NB4 (cell line): ENCODE data around the gene PNPLA7.

ENCODE experiments used
- POLR2A ChIP-seq: IDR thresholded peaks from 2 replicates; pipeline ENCODE4 v1.6.1; 2011; ENCODE audit warnings: mild to moderate bottlenecking; ENCODE audit not compliant: insufficient read length; ENCODE audit errors: extremely low read depth
- TF ChIP-seq, protein P1 (sequence below): IDR thresholded peaks from one replicate; pipeline ENCODE4 v1.5.1; 2012; ENCODE audit warnings: low read depth, low read length

DNA sequence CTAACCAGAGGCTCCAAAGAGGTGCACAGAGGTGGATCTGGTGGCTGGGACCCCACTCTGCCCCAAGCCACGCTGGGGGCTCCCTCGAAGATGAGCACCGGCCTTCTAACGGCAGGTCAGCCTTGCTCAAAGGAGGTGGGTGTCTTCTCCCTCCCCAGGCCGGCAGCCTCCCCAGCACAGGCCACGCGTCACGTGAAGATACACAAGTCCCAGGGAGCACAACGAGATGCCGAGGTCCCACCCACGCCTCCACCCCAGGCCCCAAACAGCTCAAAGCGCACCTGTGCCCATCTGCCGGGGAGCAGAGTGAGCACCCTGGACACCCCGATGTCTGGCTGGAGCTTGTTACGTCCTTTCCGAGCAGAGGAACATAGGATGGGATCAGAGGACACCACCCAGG, 12.1 kb downstream of the PNPLA7 start:
- TF ChIP-seq, protein P1, sequence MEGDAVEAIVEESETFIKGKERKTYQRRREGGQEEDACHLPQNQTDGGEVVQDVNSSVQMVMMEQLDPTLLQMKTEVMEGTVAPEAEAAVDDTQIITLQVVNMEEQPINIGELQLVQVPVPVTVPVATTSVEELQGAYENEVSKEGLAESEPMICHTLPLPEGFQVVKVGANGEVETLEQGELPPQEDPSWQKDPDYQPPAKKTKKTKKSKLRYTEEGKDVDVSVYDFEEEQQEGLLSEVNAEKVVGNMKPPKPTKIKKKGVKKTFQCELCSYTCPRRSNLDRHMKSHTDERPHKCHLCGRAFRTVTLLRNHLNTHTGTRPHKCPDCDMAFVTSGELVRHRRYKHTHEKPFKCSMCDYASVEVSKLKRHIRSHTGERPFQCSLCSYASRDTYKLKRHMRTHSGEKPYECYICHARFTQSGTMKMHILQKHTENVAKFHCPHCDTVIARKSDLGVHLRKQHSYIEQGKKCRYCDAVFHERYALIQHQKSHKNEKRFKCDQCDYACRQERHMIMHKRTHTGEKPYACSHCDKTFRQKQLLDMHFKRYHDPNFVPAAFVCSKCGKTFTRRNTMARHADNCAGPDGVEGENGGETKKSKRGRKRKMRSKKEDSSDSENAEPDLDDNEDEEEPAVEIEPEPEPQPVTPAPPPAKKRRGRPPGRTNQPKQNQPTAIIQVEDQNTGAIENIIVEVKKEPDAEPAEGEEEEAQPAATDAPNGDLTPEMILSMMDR, result no peak
- TF ChIP-seq POLR2A, result no peak
